Smooth muscle cell (in vitro differentiated cells): Measurements from ENCODE around the gene TRAPPC12. TPM values are rescaled to one million over a fixed set of nuclear protein-coding genes. Genes with fewer than 3 reads are reported as not detected.

Source experiments
- DNase-seq: peaks from one replicate; lab custom pipeline; 2025; ENCODE audit not compliant: unreplicated experiment; lab: John Stamatoyannopoulos, UW
- H2AFZ ChIP-seq: fragments of 200-600 bp; sonication (generic); 2 replicates; pipeline ENCODE4 v1.6.0; 2016; ENCODE audit warnings: antibody characterized with exemption, low read depth, mild to moderate bottlenecking
- H3F3A ChIP-seq: fragments of 200-600 bp; sonication (generic); 2 replicates; pipeline ENCODE4 v1.6.0; 2017; ENCODE audit warnings: antibody characterized with exemption, low read depth
- H3K27ac ChIP-seq: fragments of 200-600 bp; sonication (generic); 2 replicates; pipeline ENCODE4 v1.5.1; 2016; ENCODE audit warnings: low read depth, mild to moderate bottlenecking
- H3K27me3 ChIP-seq: fragments of 200-600 bp; sonication (generic); 2 replicates; pipeline ENCODE4 v1.6.1; 2016; ENCODE audit warnings: low read depth, mild to moderate bottlenecking
- H3K36me3 ChIP-seq: fragments of 200-600 bp; sonication (generic); 2 replicates; pipeline ENCODE4 v1.5.1; 2016; ENCODE audit warnings: low read depth
- H3K4me1 ChIP-seq: fragments of 200-600 bp; sonication (generic); 2 replicates; pipeline ENCODE4 v1.5.1; 2016; ENCODE audit warnings: low read depth
- H3K4me2 ChIP-seq: fragments of 200-600 bp; sonication (generic); 2 replicates; pipeline ENCODE4 v1.6.0; 2016; ENCODE audit warnings: mild to moderate bottlenecking
- H3K4me3 ChIP-seq: fragments of 200-600 bp; sonication (generic); 2 replicates; pipeline ENCODE4 v1.5.1; 2016; ENCODE audit warnings: mild to moderate bottlenecking
- H3K79me2 ChIP-seq: fragments of 200-600 bp; sonication (generic); 2 replicates; pipeline ENCODE4 v1.6.0; 2016; ENCODE audit warnings: low read depth, mild to moderate bottlenecking
- H3K9ac ChIP-seq: fragments of 200-600 bp; sonication (generic); 2 replicates; pipeline ENCODE4 v1.6.0; 2016; ENCODE audit warnings: low read depth
- H3K9me3 ChIP-seq: fragments of 200-600 bp; sonication (generic); replicated peaks from 2 replicates; pipeline ENCODE4 v1.5.1; 2016; ENCODE audit warnings: low read depth
- H4K20me1 ChIP-seq: fragments of 200-600 bp; sonication (generic); 2 replicates; pipeline ENCODE4 v1.6.0; 2016; ENCODE audit warnings: low read depth
- WGBS: methylation state at CpG from one replicate; pipeline ENCODE4 v1.1.7; 2016; ENCODE audit warnings: low lambda C conversion rate; 5-methylcytosine and 5-hydroxymethylcytosine counted together
- polyA plus RNA-seq: library from polyadenylated mRNA; unstranded; fragments of >200 nt; fragmentation: Nextera tagmentation; extraction: Ambion mirVana; gene quantifications from 2 replicates; pipeline ENCODE4 v1.2.1, GENCODE V29; 2016
- total RNA-seq: library from RNA; depleted of rRNA; stranded (reverse); fragments of >200 nt; gene quantifications from 2 replicates; pipeline ENCODE4 v1.2.3, GENCODE V29; 2014
- TF ChIP-seq, protein P1 (sequence below): fragments of 200-600 bp; sonication (generic); IDR thresholded peaks from 2 replicates; pipeline ENCODE4 v1.5.1; 2017; ENCODE audit warnings: borderline replicate concordance, mild to moderate bottlenecking, antibody characterized with exemption; ENCODE audit not compliant: insufficient read depth, poor library complexity, severe bottlenecking

The TRAPPC12 gene
- total and polyA plus RNA-seq, 2 experiments from 2014 or later = 26.0 to 55.4 TPM

DNA sequence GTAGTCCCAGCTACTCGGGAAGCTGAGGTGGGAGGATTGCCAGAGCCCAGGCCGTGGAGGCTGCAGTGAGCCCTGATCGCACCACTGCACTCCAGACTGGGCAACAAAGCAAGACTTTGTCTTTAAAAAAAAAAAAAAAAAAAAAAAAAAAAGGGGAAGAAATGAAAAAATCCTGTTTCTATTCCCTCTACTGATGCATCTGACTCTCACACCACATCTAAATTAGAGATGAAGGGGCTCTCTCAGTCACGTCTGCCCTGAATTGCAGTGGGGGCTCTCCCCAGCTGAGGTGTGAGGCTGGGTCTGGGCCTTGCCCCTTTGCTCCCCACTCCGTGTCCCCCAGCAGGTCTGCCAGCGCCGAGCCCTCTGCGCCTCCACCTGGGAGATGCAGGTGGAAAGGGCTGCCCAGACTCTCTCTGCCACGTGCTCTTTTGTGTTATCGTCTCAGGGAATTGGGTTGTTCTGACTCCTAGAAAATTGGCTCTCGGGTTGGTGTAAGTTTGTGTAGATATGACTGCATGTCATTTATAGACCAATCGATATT lies 30.2 kb downstream of the TRAPPC12 start:
- Histone ChIP-seq H3K9me3 (no peaks in the 10 kb centered on the region), H3K9ac (no peak overlapping the region), H3K79me2 (no peaks in the 10 kb centered on the region), H3K4me3 (no peak overlapping the region), H2AFZ (no peak overlapping the region), H4K20me1 (peaks cover 34% of the 10 kb centered on the region), H3K4me2 (no peak overlapping the region), H3K27me3 (no peaks in the 10 kb centered on the region), H3F3A (no peaks in the 10 kb centered on the region), H3K4me1 (no peaks in the 10 kb centered on the region), H3K36me3 (no peaks in the 10 kb centered on the region), H3K27ac (no peak overlapping the region)
- TF ChIP-seq, protein P1, sequence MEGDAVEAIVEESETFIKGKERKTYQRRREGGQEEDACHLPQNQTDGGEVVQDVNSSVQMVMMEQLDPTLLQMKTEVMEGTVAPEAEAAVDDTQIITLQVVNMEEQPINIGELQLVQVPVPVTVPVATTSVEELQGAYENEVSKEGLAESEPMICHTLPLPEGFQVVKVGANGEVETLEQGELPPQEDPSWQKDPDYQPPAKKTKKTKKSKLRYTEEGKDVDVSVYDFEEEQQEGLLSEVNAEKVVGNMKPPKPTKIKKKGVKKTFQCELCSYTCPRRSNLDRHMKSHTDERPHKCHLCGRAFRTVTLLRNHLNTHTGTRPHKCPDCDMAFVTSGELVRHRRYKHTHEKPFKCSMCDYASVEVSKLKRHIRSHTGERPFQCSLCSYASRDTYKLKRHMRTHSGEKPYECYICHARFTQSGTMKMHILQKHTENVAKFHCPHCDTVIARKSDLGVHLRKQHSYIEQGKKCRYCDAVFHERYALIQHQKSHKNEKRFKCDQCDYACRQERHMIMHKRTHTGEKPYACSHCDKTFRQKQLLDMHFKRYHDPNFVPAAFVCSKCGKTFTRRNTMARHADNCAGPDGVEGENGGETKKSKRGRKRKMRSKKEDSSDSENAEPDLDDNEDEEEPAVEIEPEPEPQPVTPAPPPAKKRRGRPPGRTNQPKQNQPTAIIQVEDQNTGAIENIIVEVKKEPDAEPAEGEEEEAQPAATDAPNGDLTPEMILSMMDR = no peak
- no peak for DNase-seq
- 98% methylated on average over 11 of the region's 12 CpGs for WGBS

GRCh38 chr2:3411103-3411502 lies 31.6 kb downstream of the TRAPPC12 start:
- H3K79me2 ChIP-seq = no peaks in the 10 kb centered on the region
- TF ChIP-seq, protein P1 = no peak
- DNase-seq = no peak
- no peak overlapping the region for H2AFZ ChIP-seq
- H3K9ac ChIP-seq = no peak overlapping the region
- no peak overlapping the region for H3K4me2 ChIP-seq
- H3K9me3 ChIP-seq = no peaks in the 10 kb centered on the region
- no peak overlapping the region for H3K27ac ChIP-seq
- H3K27me3 ChIP-seq = no peaks in the 10 kb centered on the region
- H4K20me1 ChIP-seq = peaks cover 28% of the 10 kb centered on the region
- H3F3A ChIP-seq = no peaks in the 10 kb centered on the region
- H3K4me3 ChIP-seq = no peak overlapping the region
- 97% methylated on average over 3 of the region's 3 CpGs for WGBS
- H3K4me1 ChIP-seq = no peaks in the 10 kb centered on the region
- H3K36me3 ChIP-seq = no peaks in the 10 kb centered on the region

DNA sequence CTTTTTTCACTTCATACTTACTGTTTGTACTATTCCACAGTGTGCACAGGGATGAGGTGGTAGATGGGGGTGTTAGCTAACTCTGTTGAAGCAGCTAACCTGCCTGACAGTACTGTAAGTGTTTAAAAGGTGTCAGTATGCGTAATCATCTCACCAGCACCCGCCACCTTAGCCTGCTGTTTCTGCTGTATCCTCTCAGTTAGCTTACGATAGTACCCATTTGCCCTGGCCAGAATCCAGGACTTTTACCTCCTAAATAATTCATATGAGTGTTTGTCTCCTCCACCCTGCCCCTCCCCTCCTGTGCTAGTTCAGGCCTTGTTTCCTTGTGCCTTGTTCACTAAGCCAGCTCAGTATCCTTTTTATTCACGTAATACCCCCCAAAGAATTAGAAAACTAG lies 34.2 kb downstream of the TRAPPC12 start:
- 93% methylated on average over 4 of the region's 4 CpGs for WGBS
- TF ChIP-seq, protein P1 = no peak
- H2AFZ ChIP-seq = no peak overlapping the region
- H4K20me1 ChIP-seq = peaks cover 45% of the 10 kb centered on the region
- H3K4me3 ChIP-seq = no peak overlapping the region
- H3K36me3 ChIP-seq = no peaks in the 10 kb centered on the region
- no peak for DNase-seq
- H3K79me2 ChIP-seq = no peaks in the 10 kb centered on the region
- H3K27ac ChIP-seq = no peak overlapping the region
- H3K4me2 ChIP-seq = no peak overlapping the region
- H3K4me1 ChIP-seq = no peaks in the 10 kb centered on the region
- no peak overlapping the region for H3K9ac ChIP-seq
- no peaks in the 10 kb centered on the region for H3K9me3 ChIP-seq
- no peaks in the 10 kb centered on the region for H3K27me3 ChIP-seq
- H3F3A ChIP-seq = no peaks in the 10 kb centered on the region
